HEK293 (cell line): ENCODE data around the gene SYNDIG1.

ENCODE experiments used
- CTCF ChIA-PET: fragments of 350-600 bp; formaldehyde crosslinking; extraction: SDS; loops from one replicate; lab custom pipeline; 2021; ENCODE audit warnings: antibody characterized with exemption; lab: Yijun Ruan, JAX
- POLR2A ChIA-PET: fragments of 300-600 bp; formaldehyde crosslinking; extraction: SDS; loops from one replicate; lab custom pipeline; 2020; ENCODE audit warnings: antibody characterized with exemption, inconsistent platforms; lab: Yijun Ruan, JAX
- H3K27ac ChIP-seq: fragments of 200-500 bp; sonication (Bioruptor generic); 2 replicates; pipeline ENCODE4 v1.5.1; 2014; ENCODE audit warnings: low read depth, low read length, control low read depth, inconsistent platforms; ENCODE audit errors: extremely low read depth
- H3K36me3 ChIP-seq, 2 experiments: fragments of 200-500 bp in 1 of 2; sonication (Bioruptor generic) in 1 of 2; 1 replicate in 1 of 2; 2 replicates in 1 of 2; pipeline ENCODE4 v1.5.1; 2014 to 2017; ENCODE audit warnings: inconsistent platforms in 2 of 2, low read length in 2 of 2; ENCODE audit not compliant: control insufficient read depth in 2 of 2, insufficient read depth in 1 of 2
- H3K4me1 ChIP-seq: fragments of 200-500 bp; sonication (Bioruptor generic); 2 replicates; pipeline ENCODE4 v1.5.1; 2014; ENCODE audit warnings: mild to moderate bottlenecking, low read length, inconsistent platforms; ENCODE audit not compliant: control insufficient read depth, insufficient read depth
- H3K4me3 ChIP-seq: 2 replicates; pipeline ENCODE4 v1.5.1; 2011; ENCODE audit warnings: low read depth, mild to moderate bottlenecking, control low read depth, low read length, moderate library complexity
- H3K9me3 ChIP-seq: fragments of 200-500 bp; sonication (Bioruptor generic); 2 replicates; pipeline ENCODE4 v1.5.1; 2014; ENCODE audit warnings: low read depth, low read length, inconsistent platforms; ENCODE audit not compliant: control insufficient read depth, insufficient read depth
- KLF10 ChIP-seq: fragments of 450-650 bp; IDR thresholded peaks from 2 replicates; pipeline ENCODE4 v1.5.1; 2018; ENCODE audit warnings: missing biosample characterization, mild to moderate bottlenecking, missing genetic modification characterization
- PRDM2 ChIP-seq: fragments of 450-650 bp; formaldehyde crosslinking; IDR thresholded peaks from 2 replicates; pipeline ENCODE4 v1.5.1; 2016; ENCODE audit warnings: missing biosample characterization, missing genetic modification characterization, borderline replicate concordance
- SCRT2 ChIP-seq: fragments of 450-650 bp; formaldehyde crosslinking; IDR thresholded peaks from 2 replicates; pipeline ENCODE4 v1.5.1; 2016; ENCODE audit warnings: missing biosample characterization, missing genetic modification characterization
- ZBTB21 ChIP-seq: fragments of 450-650 bp; formaldehyde crosslinking; IDR thresholded peaks from 2 replicates; pipeline ENCODE4 v1.5.1; 2017; ENCODE audit warnings: missing biosample characterization, missing genetic modification characterization
- ZBTB44 ChIP-seq: fragments of 450-650 bp; IDR thresholded peaks from 2 replicates; pipeline ENCODE4 v1.5.1; 2018; ENCODE audit warnings: missing biosample characterization, mild to moderate bottlenecking, missing genetic modification characterization
- ZBTB8A ChIP-seq: fragments of 450-650 bp; formaldehyde crosslinking; IDR thresholded peaks from 2 replicates; pipeline ENCODE4 v1.5.1; 2016; ENCODE audit warnings: missing biosample characterization, missing genetic modification characterization
- ZIC2 ChIP-seq: fragments of 450-650 bp; formaldehyde crosslinking; IDR thresholded peaks from 2 replicates; pipeline ENCODE4 v1.5.1; 2016; ENCODE audit warnings: missing biosample characterization, missing genetic modification characterization
- ZNF155 ChIP-seq: fragments of 450-650 bp; formaldehyde crosslinking; IDR thresholded peaks from 2 replicates; pipeline ENCODE4 v1.5.1; 2016; ENCODE audit warnings: missing biosample characterization, missing genetic modification characterization
- ZNF266 ChIP-seq: fragments of 450-650 bp; formaldehyde crosslinking; IDR thresholded peaks from 2 replicates; pipeline ENCODE4 v1.5.1; 2016; ENCODE audit warnings: missing biosample characterization, missing genetic modification characterization, low read depth
- ZNF391 ChIP-seq: fragments of 450-650 bp; formaldehyde crosslinking; IDR thresholded peaks from 2 replicates; pipeline ENCODE4 v1.5.1; 2016; ENCODE audit warnings: low read depth, missing biosample characterization, missing genetic modification characterization, borderline replicate concordance
- ZNF488 ChIP-seq: fragments of 450-650 bp; formaldehyde crosslinking; IDR thresholded peaks from 2 replicates; pipeline ENCODE4 v1.5.1; 2016; ENCODE audit warnings: missing biosample characterization, missing genetic modification characterization
- ZNF514 ChIP-seq: fragments of 450-650 bp; formaldehyde crosslinking; IDR thresholded peaks from 2 replicates; pipeline ENCODE4 v1.5.1; 2016; ENCODE audit warnings: missing biosample characterization, missing genetic modification characterization
- ZNF529 ChIP-seq: fragments of 450-650 bp; formaldehyde crosslinking; IDR thresholded peaks from 2 replicates; pipeline ENCODE4 v1.5.1; 2017; ENCODE audit warnings: missing genetic modification characterization, missing biosample characterization; ENCODE audit not compliant: insufficient replicate concordance
- ZNF555 ChIP-seq: fragments of 450-650 bp; formaldehyde crosslinking; conservative IDR thresholded peaks from 2 replicates; pipeline ENCODE4 v1.5.1; 2017; ENCODE audit warnings: missing biosample characterization, mild to moderate bottlenecking, missing genetic modification characterization, inconsistent platforms
- ZNF660 ChIP-seq: fragments of 450-650 bp; IDR thresholded peaks from 2 replicates; pipeline ENCODE4 v1.5.1; 2018; ENCODE audit warnings: missing biosample characterization, mild to moderate bottlenecking, missing genetic modification characterization
- ZNF830 ChIP-seq: fragments of 450-650 bp; IDR thresholded peaks from 2 replicates; pipeline ENCODE4 v1.5.0; 2018; ENCODE audit warnings: missing biosample characterization, missing genetic modification characterization, low read depth, mild to moderate bottlenecking, moderate library complexity
- ZNF843 ChIP-seq: fragments of 450-650 bp; formaldehyde crosslinking; IDR thresholded peaks from 2 replicates; pipeline ENCODE4 v1.5.1; 2016; ENCODE audit warnings: missing biosample characterization, missing genetic modification characterization
- TF ChIP-seq, protein P1 (sequence below): fragments of 450-650 bp; formaldehyde crosslinking; IDR thresholded peaks from 2 replicates; pipeline ENCODE4; 2016; ENCODE audit warnings: missing biosample characterization, missing genetic modification characterization
- TF ChIP-seq, protein P2 (sequence below): fragments of 450-650 bp; formaldehyde crosslinking; IDR thresholded peaks from 2 replicates; pipeline ENCODE4 v1.5.1; 2017; ENCODE audit warnings: missing biosample characterization, missing genetic modification characterization

SYNDIG1 gene

GRCh38 chr20:24700166-24700860 lies 230.9 kb downstream of the SYNDIG1 start:
- Histone ChIP-seq H3K36me3 (no peaks in the 10 kb centered on the region), H3K27ac (no peak overlapping the region), H3K4me1 (no peaks in the 10 kb centered on the region), H3K9me3 (no peaks in the 10 kb centered on the region), H3K4me3 (no peak overlapping the region)
- CTCF ChIA-PET, result no interaction called here
- TF ChIP-seq ZBTB21 (tag by site-specific recombination) (no peak), ZNF830 (tag by site-specific recombination) (no peak), ZNF514 (no peak), ZNF660 (tag by site-specific recombination) (no peak), PRDM2 (tag by site-specific recombination) (no peak)
- POLR2A ChIA-PET, result no interaction called here

- no peaks in the 10 kb centered on the region for H3K36me3 ChIP-seq
- POLR2A ChIA-PET, result no interaction called here
- no peaks in the 10 kb centered on the region for H3K9me3 ChIP-seq
- no peaks in the 10 kb centered on the region for H3K4me1 ChIP-seq
- TF ChIP-seq, protein P1, sequence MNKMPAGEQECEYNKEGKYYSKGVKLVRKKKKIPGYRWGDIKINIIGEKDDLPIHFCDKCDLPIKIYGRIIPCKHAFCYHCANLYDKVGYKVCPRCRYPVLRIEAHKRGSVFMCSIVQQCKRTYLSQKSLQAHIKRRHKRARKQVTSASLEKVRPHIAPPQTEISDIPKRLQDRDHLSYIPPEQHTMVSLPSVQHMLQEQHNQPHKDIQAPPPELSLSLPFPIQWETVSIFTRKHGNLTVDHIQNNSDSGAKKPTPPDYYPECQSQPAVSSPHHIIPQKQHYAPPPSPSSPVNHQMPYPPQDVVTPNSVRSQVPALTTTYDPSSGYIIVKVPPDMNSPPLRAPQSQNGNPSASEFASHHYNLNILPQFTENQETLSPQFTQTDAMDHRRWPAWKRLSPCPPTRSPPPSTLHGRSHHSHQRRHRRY (tag by site-specific recombination), result no peak
- peak; percentile 75 for TF ChIP-seq ZIC2 (tag by site-specific recombination)
- CTCF ChIA-PET, result no interaction called here
- no peak overlapping the region for H3K27ac ChIP-seq
- no peak overlapping the region for H3K4me3 ChIP-seq
Observed at GRCh38 chr20:24701027-24701426, 231.6 kb downstream of the SYNDIG1 start.

- Histone ChIP-seq H3K9me3 (no peaks in the 10 kb centered on the region), H3K27ac (no peak overlapping the region), H3K36me3 (no peaks in the 10 kb centered on the region), H3K4me1 (no peaks in the 10 kb centered on the region), H3K4me3 (no peak overlapping the region)
- TF ChIP-seq ZBTB44 (tag by site-specific recombination) (no peak), SCRT2 (tag by site-specific recombination) (no peak), ZNF391 (tag by site-specific recombination) (no peak), ZNF266 (tag by site-specific recombination) (no peak), ZNF843 (tag by site-specific recombination) (no peak), ZIC2 (tag by site-specific recombination) (no peak), ZNF555 (tag by site-specific recombination) (no peak), ZNF488 (tag by site-specific recombination) (no peak), ZNF529 (tag by site-specific recombination) (no peak), ZNF155 (tag by site-specific recombination) (no peak), ZBTB8A (tag by site-specific recombination) (no peak), KLF10 (tag by site-specific recombination) (no peak)
- TF ChIP-seq, protein P2, sequence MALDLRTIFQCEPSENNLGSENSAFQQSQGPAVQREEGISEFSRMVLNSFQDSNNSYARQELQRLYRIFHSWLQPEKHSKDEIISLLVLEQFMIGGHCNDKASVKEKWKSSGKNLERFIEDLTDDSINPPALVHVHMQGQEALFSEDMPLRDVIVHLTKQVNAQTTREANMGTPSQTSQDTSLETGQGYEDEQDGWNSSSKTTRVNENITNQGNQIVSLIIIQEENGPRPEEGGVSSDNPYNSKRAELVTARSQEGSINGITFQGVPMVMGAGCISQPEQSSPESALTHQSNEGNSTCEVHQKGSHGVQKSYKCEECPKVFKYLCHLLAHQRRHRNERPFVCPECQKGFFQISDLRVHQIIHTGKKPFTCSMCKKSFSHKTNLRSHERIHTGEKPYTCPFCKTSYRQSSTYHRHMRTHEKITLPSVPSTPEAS (tag by site-specific recombination), result no peak
- POLR2A ChIA-PET, result no interaction called here
- CTCF ChIA-PET, result no interaction called here
Observed at GRCh38 chr20:24701668-24702067, 232.2 kb downstream of the SYNDIG1 start.
